Astrocyte of the cerebellum (primary cell): Measurements from ENCODE around the gene MIB1.

ENCODE experiments used
- DNase-seq: peaks from one replicate; pipeline ENCODE4 v3.0.0-alpha.2; 2011; ENCODE audit warnings: low read depth
- H3K4me3 ChIP-seq: 2 replicates; pipeline ENCODE4 v1.5.1; 2011; ENCODE audit warnings: mild to moderate bottlenecking, low read depth, low read length, moderate library complexity
- CTCF ChIP-seq: IDR thresholded peaks from 2 replicates; pipeline ENCODE4 v1.5.1; 2012; ENCODE audit warnings: low read length, low read depth, moderate library complexity, mild to moderate bottlenecking; ENCODE audit errors: missing control alignments
- in situ Hi-C: cut with HindIII; loops from 2 replicates; pipeline ENCODE4 v1.10.0; 2017; ENCODE audit warnings: low sequenced_read_pairs

The MIB1 gene

GRCh38 chr18:21855432-21855831, 114.8 kb downstream of the MIB1 start:
- no peak for TF ChIP-seq CTCF
- in situ Hi-C loops, result no loop called here
- no peak overlapping the region for H3K4me3 ChIP-seq
- no peak for DNase-seq

GRCh38 chr18:21857871-21858270, 117.3 kb downstream of the MIB1 start:
- in situ Hi-C loops, result no loop called here
- no peak overlapping the region for H3K4me3 ChIP-seq
- TF ChIP-seq CTCF, result no peak
- DNase-seq, result no peak

- in situ Hi-C loops, result no loop called here
Observed at GRCh38 chr18:21858544-21858943, 118.0 kb downstream of the MIB1 start.

DNA sequence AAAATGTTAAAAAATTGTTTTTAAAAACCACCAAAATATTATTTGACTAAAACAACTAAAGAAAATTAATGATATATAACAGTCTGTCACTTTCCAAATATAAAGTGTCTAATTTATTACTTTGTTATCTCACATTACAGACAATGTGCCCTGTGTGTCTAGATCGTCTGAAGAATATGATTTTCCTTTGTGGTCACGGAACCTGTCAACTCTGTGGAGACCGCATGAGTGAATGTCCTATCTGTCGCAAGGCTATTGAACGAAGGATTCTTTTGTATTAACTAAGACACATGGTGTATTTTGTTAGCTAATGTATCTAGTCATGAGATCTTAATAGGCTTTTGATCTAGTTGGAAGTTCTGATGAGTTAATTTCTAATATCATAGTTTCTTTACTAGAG, 123.8 kb downstream of the MIB1 start:
- in situ Hi-C loops, result no loop called here
- H3K4me3 ChIP-seq, result no peak overlapping the region
- DNase-seq, result no peak
- no peak for TF ChIP-seq CTCF

More at GRCh38 chr18:21858544-21858943, 118.0 kb downstream of the MIB1 start:
- no peak for TF ChIP-seq CTCF
- H3K4me3 ChIP-seq, result no peak overlapping the region
- no peak for DNase-seq

- DNase-seq, result no peak
Observed at GRCh38 chr18:21865043-21865442, 124.5 kb downstream of the MIB1 start.

GRCh38 chr18:21868770-21869169, 128.2 kb downstream of the MIB1 start:
- no peak for DNase-seq
- no peak overlapping the region for H3K4me3 ChIP-seq
- no peak for TF ChIP-seq CTCF
- in situ Hi-C loops, result no loop called here

More at GRCh38 chr18:21865043-21865442, 124.5 kb downstream of the MIB1 start:
- TF ChIP-seq CTCF, result no peak
- in situ Hi-C loops, result no loop called here
- no peak overlapping the region for H3K4me3 ChIP-seq

DNA sequence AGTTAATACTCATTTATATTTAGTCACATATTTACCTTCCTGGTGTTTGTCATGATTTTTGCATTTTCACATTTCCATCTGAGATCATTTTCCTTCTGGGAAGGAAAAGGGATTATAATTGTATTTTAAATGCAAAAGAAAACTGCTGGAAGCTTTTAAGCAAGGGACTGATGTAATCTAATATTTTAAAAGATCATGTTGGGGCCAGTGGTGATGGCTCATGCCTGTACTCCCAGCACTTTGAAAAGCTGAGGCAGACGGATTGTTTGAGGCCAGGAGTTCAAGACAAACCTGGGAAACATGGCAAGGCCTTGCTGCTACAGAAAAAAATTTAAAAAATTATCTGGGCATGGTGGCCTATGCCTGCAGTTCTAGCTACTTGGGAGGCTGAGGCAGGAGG, 149.0 kb downstream of the MIB1 start:
- DNase-seq, result no peak
- H3K4me3 ChIP-seq, result no peak overlapping the region
- in situ Hi-C loops, result no loop called here
- no peak for TF ChIP-seq CTCF
